Astrocyte (in vitro differentiated cells and primary cell): ENCODE data around the gene KRTAP1-4.

ENCODE experiments used
- EZH2 ChIP-seq: IDR thresholded peaks from 2 replicates; pipeline ENCODE4 v1.6.1; 2012; ENCODE audit warnings: mild to moderate bottlenecking, low read length, inconsistent platforms; ENCODE audit not compliant: insufficient read depth
- TF ChIP-seq, protein P1 (sequence below): IDR thresholded peaks from 2 replicates; pipeline ENCODE4 v1.5.1; 2011; ENCODE audit warnings: low read depth, mild to moderate bottlenecking, inconsistent platforms, low read length, moderate library complexity; ENCODE audit not compliant: insufficient read depth

- TF ChIP-seq EZH2 = no peak
- TF ChIP-seq, protein P1, sequence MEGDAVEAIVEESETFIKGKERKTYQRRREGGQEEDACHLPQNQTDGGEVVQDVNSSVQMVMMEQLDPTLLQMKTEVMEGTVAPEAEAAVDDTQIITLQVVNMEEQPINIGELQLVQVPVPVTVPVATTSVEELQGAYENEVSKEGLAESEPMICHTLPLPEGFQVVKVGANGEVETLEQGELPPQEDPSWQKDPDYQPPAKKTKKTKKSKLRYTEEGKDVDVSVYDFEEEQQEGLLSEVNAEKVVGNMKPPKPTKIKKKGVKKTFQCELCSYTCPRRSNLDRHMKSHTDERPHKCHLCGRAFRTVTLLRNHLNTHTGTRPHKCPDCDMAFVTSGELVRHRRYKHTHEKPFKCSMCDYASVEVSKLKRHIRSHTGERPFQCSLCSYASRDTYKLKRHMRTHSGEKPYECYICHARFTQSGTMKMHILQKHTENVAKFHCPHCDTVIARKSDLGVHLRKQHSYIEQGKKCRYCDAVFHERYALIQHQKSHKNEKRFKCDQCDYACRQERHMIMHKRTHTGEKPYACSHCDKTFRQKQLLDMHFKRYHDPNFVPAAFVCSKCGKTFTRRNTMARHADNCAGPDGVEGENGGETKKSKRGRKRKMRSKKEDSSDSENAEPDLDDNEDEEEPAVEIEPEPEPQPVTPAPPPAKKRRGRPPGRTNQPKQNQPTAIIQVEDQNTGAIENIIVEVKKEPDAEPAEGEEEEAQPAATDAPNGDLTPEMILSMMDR = no peak
These were observed 34.9 kb downstream of the KRTAP1-4 start for GRCh38 chr17:40995116-40995515.
